ENCODE results near the gene GPR137C. TPM values are rescaled to one million over a fixed set of nuclear protein-coding genes. Genes with fewer than 3 reads are reported as not detected.

The GPR137C gene
- 1.3 and 1.6 TPM in 2 replicates for total RNA-seq

GRCh38 chr14:52552063-52552988 is at the start of gene GPR137C, which contains the start of gene TXNDC16:
TSS of gene GPR137C (plus strand) at chr14:52552836. CDS start at chr14:52553148, 312 bp downstream.
TSS of gene TXNDC16 (minus strand) at chr14:52552505. CDS start at chr14:52543557, 8,948 bp downstream.

Other genes with a start within 250 kb of the GPR137C start
- 14.5 and 38.3 TPM in 2 replicates for gene PTGER2, start 238.5 kb upstream of the GPR137C start, total RNA-seq
- gene TXNDC16, start 331 bp upstream of the GPR137C start, total RNA-seq = 3.6 and 5.5 TPM in 2 replicates
- 33.6 and 65.0 TPM in 2 replicates for gene ERO1A, start 142.7 kb downstream of the GPR137C start, total RNA-seq
- 40.8 and 66.3 TPM in 2 replicates for gene PSMC6, start 154.4 kb downstream of the GPR137C start, total RNA-seq
- gene STYX, start 177.3 kb downstream of the GPR137C start, total RNA-seq = 10.0 and 10.3 TPM in 2 replicates
- 14.6 and 32.8 TPM in 2 replicates for gene GNPNAT1, start 238.8 kb downstream of the GPR137C start, total RNA-seq